Suprapubic skin (tissue), 4 donors: Measurements from ENCODE around the gene PTBP1. TPM values are rescaled to one million over a fixed set of nuclear protein-coding genes. Genes with fewer than 3 reads are reported as not detected.

Experiments used
- DNase-seq, 2 donors: peaks; one replicate each; pipeline ENCODE4 v3.0.0-alpha.2; 2019; ENCODE audit warnings: low spot score in 2 of 2
- H3K27ac ChIP-seq: fragments of 200-600 bp; sonication (generic); one replicate; pipeline ENCODE4 v1.5.1; 2019
- H3K27me3 ChIP-seq: fragments of 200-600 bp; sonication (generic); one replicate; pipeline ENCODE4 v1.5.1; 2019
- H3K36me3 ChIP-seq: fragments of 200-600 bp; sonication (generic); one replicate; pipeline ENCODE4 v1.5.1; 2019
- H3K4me1 ChIP-seq: fragments of 200-600 bp; sonication (generic); one replicate; pipeline ENCODE4 v1.5.1; 2019
- H3K4me3 ChIP-seq: fragments of 200-600 bp; sonication (generic); one replicate; pipeline ENCODE4 v1.5.1; 2019; ENCODE audit warnings: mild to moderate bottlenecking
- H3K9me3 ChIP-seq: fragments of 200-600 bp; sonication (generic); one replicate; pipeline ENCODE4 v1.5.1; 2019
- EP300 ChIP-seq: sonication (generic); formaldehyde crosslinking; IDR thresholded peaks from one replicate; pipeline ENCODE4 v1.6.1; 2017; ENCODE audit warnings: antibody characterized with exemption
- POLR2A ChIP-seq, 2 donors: fragments of 450-650 bp; IDR thresholded peaks; one replicate each; pipeline ENCODE4 v1.6.1; 2017; ENCODE audit warnings: antibody characterized with exemption in 2 of 2, mild to moderate bottlenecking in 2 of 2, moderate library complexity in 2 of 2
- POLR2AphosphoS5 ChIP-seq, 3 donors: sonication (generic); formaldehyde crosslinking; IDR thresholded peaks; one replicate each; pipeline ENCODE4 v1.6.1; 2017; ENCODE audit warnings: antibody characterized with exemption in 3 of 3
- WGBS: methylation state at CpG from one replicate; pipeline ENCODE4 v1.1.5; 2018; 5-methylcytosine and 5-hydroxymethylcytosine counted together
- total RNA-seq, 4 donors: library from RNA; depleted of rRNA; stranded (reverse); fragments of >200 nt; gene quantifications; one replicate each; pipeline ENCODE4 v1.1.0, GENCODE V29; 2016
- TF ChIP-seq, protein P1 (sequence below), 2 donors: fragments of 200-600 bp in 1 of 2; fragments of 450-650 bp in 1 of 2; sonication (generic) in 1 of 2; IDR thresholded peaks; one replicate each; pipeline ENCODE4 v1.5.1; 2016 to 2019; ENCODE audit warnings: antibody characterized with exemption in 2 of 2, mild to moderate bottlenecking in 1 of 2, moderate library complexity in 1 of 2

PTBP1 gene
- total RNA-seq, 4 donors from 2014 or later, result 152 to 227 (median 174) TPM

DNA sequence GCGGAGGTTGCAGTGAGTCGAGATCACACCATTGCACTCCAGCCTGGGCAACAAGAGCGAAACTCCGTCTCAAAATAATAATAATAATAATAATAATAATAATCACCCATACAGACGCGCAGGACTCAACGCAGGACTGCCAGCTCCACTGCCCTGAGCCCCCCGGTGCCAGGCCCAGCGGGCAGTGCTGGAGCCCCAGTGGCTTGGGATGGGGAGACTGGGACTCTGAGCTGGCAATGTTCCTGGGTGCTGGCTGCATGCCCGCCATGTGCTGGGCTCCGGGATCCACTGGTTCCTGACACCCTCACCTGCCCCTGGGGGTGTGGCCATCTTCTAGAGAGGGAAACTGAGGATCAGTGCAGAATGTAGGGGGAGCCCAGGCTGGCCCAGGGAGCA, 30.1 kb downstream of the PTBP1 start:
- Histone ChIP-seq H3K9me3 (no peaks in the 10 kb centered on the region), H3K4me1 (peaks cover 11% of the 10 kb centered on the region), H3K4me3 (no peak overlapping the region), H3K36me3 (no peaks in the 10 kb centered on the region), H3K27ac (no peak overlapping the region), H3K27me3 (peaks cover 44% of the 10 kb centered on the region)
- no peak for TF ChIP-seq POLR2A (IDR thresholded peaks at IDR 0.05)
- TF ChIP-seq, protein P1, sequence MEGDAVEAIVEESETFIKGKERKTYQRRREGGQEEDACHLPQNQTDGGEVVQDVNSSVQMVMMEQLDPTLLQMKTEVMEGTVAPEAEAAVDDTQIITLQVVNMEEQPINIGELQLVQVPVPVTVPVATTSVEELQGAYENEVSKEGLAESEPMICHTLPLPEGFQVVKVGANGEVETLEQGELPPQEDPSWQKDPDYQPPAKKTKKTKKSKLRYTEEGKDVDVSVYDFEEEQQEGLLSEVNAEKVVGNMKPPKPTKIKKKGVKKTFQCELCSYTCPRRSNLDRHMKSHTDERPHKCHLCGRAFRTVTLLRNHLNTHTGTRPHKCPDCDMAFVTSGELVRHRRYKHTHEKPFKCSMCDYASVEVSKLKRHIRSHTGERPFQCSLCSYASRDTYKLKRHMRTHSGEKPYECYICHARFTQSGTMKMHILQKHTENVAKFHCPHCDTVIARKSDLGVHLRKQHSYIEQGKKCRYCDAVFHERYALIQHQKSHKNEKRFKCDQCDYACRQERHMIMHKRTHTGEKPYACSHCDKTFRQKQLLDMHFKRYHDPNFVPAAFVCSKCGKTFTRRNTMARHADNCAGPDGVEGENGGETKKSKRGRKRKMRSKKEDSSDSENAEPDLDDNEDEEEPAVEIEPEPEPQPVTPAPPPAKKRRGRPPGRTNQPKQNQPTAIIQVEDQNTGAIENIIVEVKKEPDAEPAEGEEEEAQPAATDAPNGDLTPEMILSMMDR (IDR thresholded peaks at IDR 0.05), result no peak
- TF ChIP-seq EP300, result no peak
- TF ChIP-seq POLR2AphosphoS5 (IDR thresholded peaks at IDR 0.05), result no peak
- 89% methylated on average over 11 of the region's 11 CpGs for WGBS
- no peak for DNase-seq

DNA sequence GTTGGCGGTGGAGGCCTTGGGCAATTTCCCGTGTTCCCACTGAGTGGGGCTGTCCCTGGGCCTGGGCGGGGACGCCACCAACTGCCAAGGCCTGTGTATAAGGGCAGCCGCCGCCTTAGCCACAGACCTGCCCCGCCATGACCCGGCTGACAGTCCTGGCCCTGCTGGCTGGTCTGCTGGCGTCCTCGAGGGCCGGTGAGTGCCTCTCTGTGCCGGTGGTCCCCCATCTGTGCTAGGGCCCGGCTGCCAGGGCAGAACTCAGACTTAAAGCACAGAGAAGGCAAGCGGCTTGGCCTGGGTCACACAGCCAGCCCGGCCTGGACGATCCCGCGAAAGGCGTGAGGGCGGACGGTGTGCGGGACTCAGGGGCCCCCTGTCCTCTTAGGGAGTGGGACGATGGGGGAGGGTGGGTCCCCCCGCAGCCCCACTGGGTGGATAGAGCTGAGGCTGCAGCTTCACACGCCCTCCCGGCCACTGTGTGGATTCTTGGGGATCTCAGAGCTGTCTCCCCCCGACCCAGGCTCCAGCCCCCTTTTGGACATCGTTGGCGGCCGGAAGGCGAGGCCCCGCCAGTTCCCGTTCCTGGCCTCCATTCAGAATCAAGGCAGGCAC, 30.6 kb downstream of the PTBP1 start, which contains the start of gene AZU1:
TSS of gene AZU1 (plus strand) at position 128 of the 612 bp plus-strand sequence. CDS start at position 138, 10 bp downstream.
- peaks cover 9% of the 10 kb centered on the region for H3K4me1 ChIP-seq
- H3K27me3 ChIP-seq, result peaks cover 39% of the 10 kb centered on the region
- no peaks in the 10 kb centered on the region for H3K36me3 ChIP-seq
- no peak within 1 kb of the TSS for H3K27ac ChIP-seq
- H3K4me3 ChIP-seq, result no peak within 1 kb of the TSS
- H3K9me3 ChIP-seq, result no peaks in the 10 kb centered on the region
- DNase-seq, result no peak
- 48% methylated on average over 13 of the region's 33 CpGs for WGBS
- TF ChIP-seq POLR2AphosphoS5 (IDR thresholded peaks at IDR 0.05), result no peak
- TF ChIP-seq EP300, result no peak
- TF ChIP-seq, protein P1 (IDR thresholded peaks at IDR 0.05), result no peak
- no peak for TF ChIP-seq POLR2A (IDR thresholded peaks at IDR 0.05)

DNA sequence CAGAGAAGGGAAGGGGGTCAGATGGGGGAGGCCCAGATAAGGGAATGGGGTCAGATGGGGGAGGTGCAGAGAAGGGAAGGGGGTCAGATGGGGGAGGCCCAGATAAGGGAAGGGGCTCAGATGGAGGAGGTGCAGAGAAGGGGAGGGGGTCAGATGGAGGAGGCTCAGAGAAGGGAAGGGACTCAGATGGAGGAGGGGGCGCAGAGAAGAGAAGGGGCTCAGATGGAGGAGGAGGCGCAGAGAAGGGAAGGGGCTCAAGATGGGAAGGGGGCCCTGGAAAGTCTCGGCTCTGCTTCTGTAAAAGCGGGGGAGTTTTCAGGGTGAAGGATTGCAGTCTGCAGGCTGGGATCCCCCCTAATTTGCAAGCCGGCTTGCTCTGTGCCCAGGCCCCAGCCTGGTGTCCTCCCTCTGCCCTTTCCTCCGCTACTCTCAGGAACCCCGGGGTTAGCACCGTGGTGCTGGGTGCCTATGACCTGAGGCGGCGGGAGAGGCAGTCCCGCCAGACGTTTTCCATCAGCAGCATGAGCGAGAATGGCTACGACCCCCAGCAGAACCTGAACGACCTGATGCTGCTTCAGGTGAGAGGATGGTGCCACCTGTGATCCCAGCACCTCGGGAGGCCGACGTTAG, 32.0 kb downstream of the PTBP1 start:
- Histone ChIP-seq H3K27me3 (peaks cover 39% of the 10 kb centered on the region), H3K9me3 (no peaks in the 10 kb centered on the region), H3K4me3 (no peak overlapping the region), H3K27ac (no peak overlapping the region), H3K4me1 (peaks cover 9% of the 10 kb centered on the region), H3K36me3 (no peaks in the 10 kb centered on the region)
- no peak for DNase-seq
- no peak for TF ChIP-seq EP300
- TF ChIP-seq POLR2AphosphoS5 (IDR thresholded peaks at IDR 0.05), result no peak
- no peak for TF ChIP-seq POLR2A (IDR thresholded peaks at IDR 0.05)
- TF ChIP-seq, protein P1 (IDR thresholded peaks at IDR 0.05), result no peak
- WGBS, result 58% methylated on average over 14 of the region's 18 CpGs

DNA sequence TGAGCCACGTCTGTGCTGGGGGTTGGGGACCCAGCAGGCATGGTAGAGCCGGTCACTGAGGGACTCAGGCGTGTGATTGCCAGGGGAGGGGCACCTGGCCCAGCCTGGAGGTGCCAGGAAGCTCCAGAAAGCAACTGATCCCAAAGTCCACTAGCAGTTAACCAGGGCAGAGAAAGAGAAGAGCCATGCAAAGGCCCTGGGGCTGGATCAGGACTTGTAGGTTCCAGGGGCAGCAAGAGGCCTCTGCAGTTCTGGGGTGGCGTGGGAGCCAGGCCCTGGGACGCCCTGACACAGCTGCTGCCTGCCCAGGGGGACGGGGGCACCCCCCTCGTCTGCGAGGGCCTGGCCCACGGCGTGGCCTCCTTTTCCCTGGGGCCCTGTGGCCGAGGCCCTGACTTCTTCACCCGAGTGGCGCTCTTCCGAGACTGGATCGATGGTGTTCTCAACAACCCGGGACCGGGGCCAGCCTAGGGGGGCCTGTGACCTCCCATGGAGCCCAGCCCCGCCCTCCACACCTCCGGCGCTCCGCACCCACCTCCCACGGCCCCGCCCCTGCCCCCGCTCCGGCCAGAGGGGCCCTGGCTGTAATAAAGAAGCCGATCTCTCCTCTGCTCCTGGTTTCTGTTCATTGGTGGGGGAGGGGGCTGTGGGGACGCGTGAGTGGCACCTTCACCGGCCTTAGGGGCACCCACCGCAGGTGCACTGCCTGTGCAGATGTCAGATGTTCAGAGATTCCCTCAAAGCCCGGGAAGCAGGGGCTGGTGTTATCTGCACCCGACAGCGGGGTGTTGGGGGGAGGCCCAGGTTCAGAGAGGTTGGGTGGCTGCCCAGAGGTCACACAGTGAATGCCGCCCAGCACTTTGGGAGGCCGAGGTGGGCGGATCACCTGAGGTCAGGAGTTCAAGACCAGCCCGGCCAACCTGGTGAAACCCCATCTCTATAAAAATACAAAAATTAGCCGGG, 34.4 kb downstream of the PTBP1 start:
- Histone ChIP-seq H3K4me1 (peaks cover 9% of the 10 kb centered on the region), H3K9me3 (no peaks in the 10 kb centered on the region), H3K27ac (no peak overlapping the region), H3K4me3 (no peak overlapping the region), H3K27me3 (peaks cover 60% of the 10 kb centered on the region), H3K36me3 (no peaks in the 10 kb centered on the region)
- no peak for DNase-seq
- WGBS, result 59% methylated on average over 19 of the region's 38 CpGs
- no peak for TF ChIP-seq POLR2AphosphoS5 (IDR thresholded peaks at IDR 0.05)
- TF ChIP-seq, protein P1 (IDR thresholded peaks at IDR 0.05), result no peak
- TF ChIP-seq POLR2A (IDR thresholded peaks at IDR 0.05), result no peak
- TF ChIP-seq EP300, result no peak
